Kidney capillary endothelial cell (primary cell): ENCODE results near the gene PPP1R12B.
"Not testable (repeated sequence)": the region's sequence is repeated elsewhere in the genome, so short reads cannot be mapped to it uniquely, and the experiment has no call there.

Experiments
- DNase-seq: peaks from one replicate; pipeline ENCODE4 v3.0.0-alpha.2; 2018; ENCODE audit warnings: low spot score

PPP1R12B gene

GRCh38 chr1:202582350-202582749 lies 233.9 kb downstream of the PPP1R12B start:
- not testable (repeated sequence) for DNase-seq

GRCh38 chr1:202584707-202585589 lies 236.4 kb downstream of the PPP1R12B start:
- no peak for DNase-seq

- no peak for DNase-seq
These were observed 237.1 kb downstream of the PPP1R12B start for GRCh38 chr1:202585590-202585933.

- DNase-seq = peak; percentile 62
These were observed 237.7 kb downstream of the PPP1R12B start for GRCh38 chr1:202586018-202586821.

GRCh38 chr1:202586871-202587270 lies 238.4 kb downstream of the PPP1R12B start:
- DNase-seq = no peak

GRCh38 chr1:202587859-202588485 lies 239.5 kb downstream of the PPP1R12B start:
- no peak for DNase-seq

- no peak for DNase-seq
These were observed 240.1 kb downstream of the PPP1R12B start for GRCh38 chr1:202588503-202589189.

GRCh38 chr1:202589190-202589930 lies 240.9 kb downstream of the PPP1R12B start:
- DNase-seq = peak; percentile 99

- DNase-seq = no peak
These were observed 241.6 kb downstream of the PPP1R12B start for GRCh38 chr1:202590126-202590525.

GRCh38 chr1:202590975-202591411 lies 242.5 kb downstream of the PPP1R12B start:
- DNase-seq = no peak

- no peak for DNase-seq
These were observed 243.0 kb downstream of the PPP1R12B start for GRCh38 chr1:202591515-202591914.

- DNase-seq = no peak
These were observed 243.6 kb downstream of the PPP1R12B start for GRCh38 chr1:202592146-202592545.

- DNase-seq = no peak
These were observed 245.3 kb downstream of the PPP1R12B start for GRCh38 chr1:202593845-202594244.

- no peak for DNase-seq
These were observed 248.1 kb downstream of the PPP1R12B start for GRCh38 chr1:202596638-202597037.

GRCh38 chr1:202597090-202597761 lies 248.7 kb downstream of the PPP1R12B start:
- DNase-seq = no peak

- peak; percentile 69 for DNase-seq
These were observed 251.4 kb downstream of the PPP1R12B start for GRCh38 chr1:202599669-202600431.

GRCh38 chr1:202600432-202601041 lies 252.0 kb downstream of the PPP1R12B start:
- no peak for DNase-seq

- no peak for DNase-seq
These were observed 254.9 kb downstream of the PPP1R12B start for GRCh38 chr1:202603435-202603834.

- no peak for DNase-seq
These were observed 257.0 kb downstream of the PPP1R12B start for GRCh38 chr1:202605515-202605914.
